Naive B cell (primary cell): Measurements from ENCODE around the gene ATXN7L2. TPM values are rescaled to one million over a fixed set of nuclear protein-coding genes. Genes with fewer than 3 reads are reported as not detected.

ENCODE experiments used
- ATAC-seq, 2 donors: fragments of 150-1000 bp; cut with Tn5 transposase; 2 replicates each; pipeline ENCODE4 v1.10.0; 2021; ENCODE audit warnings: low read depth in 2 of 2, mild to moderate bottlenecking in 2 of 2, moderate library complexity in 2 of 2
- DNase-seq: peaks from one replicate; pipeline ENCODE4 v3.0.0; 2022
- H3K27ac Mint-ChIP-seq, 6 donors: one replicate each; pipeline ENCODE4 v1.8.0; 2020 to 2022; ENCODE audit warnings: mild to moderate bottlenecking in 6 of 6, mixed read lengths in 6 of 6, moderate library complexity in 5 of 6, inconsistent platforms in 2 of 6
- H3K27me3 Mint-ChIP-seq, 3 donors: one replicate each; pipeline ENCODE4 v1.8.0; 2021 to 2022; ENCODE audit warnings: mixed read lengths in 3 of 3, mild to moderate bottlenecking in 1 of 3
- H3K36me3 Mint-ChIP-seq, 2 donors: one replicate each; pipeline ENCODE4 v1.8.0; 2020 to 2022; ENCODE audit warnings: mixed read lengths in 2 of 2, inconsistent platforms in 1 of 2, mild to moderate bottlenecking in 1 of 2
- H3K4me1 Mint-ChIP-seq, 3 donors: one replicate each; pipeline ENCODE4 v1.8.0; 2020 to 2022; ENCODE audit warnings: mixed read lengths in 3 of 3, inconsistent platforms in 1 of 3, mild to moderate bottlenecking in 1 of 3, moderate library complexity in 1 of 3
- H3K4me3 Mint-ChIP-seq, 8 donors: one replicate each; pipeline ENCODE4 v1.8.0; 2020 to 2022; ENCODE audit warnings: mild to moderate bottlenecking in 8 of 8, mixed read lengths in 8 of 8, moderate library complexity in 8 of 8, inconsistent platforms in 2 of 8
- H3K9me3 Mint-ChIP-seq, 7 donors: one replicate each; pipeline ENCODE4 v1.8.0; 2020 to 2022; ENCODE audit warnings: mixed read lengths in 7 of 7, mild to moderate bottlenecking in 5 of 7, inconsistent platforms in 2 of 7, moderate library complexity in 1 of 7
- polyA plus RNA-seq, 6 donors: library from polyadenylated mRNA; unstranded; fragments of 300-500 nt; fragmentation: Illumina TruSeq; gene quantifications; one replicate each; pipeline ENCODE4 v1.2.3, GENCODE V29; 2021; ENCODE audit warnings: low read depth in 6 of 6

Gene ATXN7L2
- polyA plus RNA-seq, 6 donors from 2014 or later: 3.0 to 9.2 (median 5.2) TPM

- ATAC-seq (no peak), DNase-seq (no peak)
- Mint-ChIP-seq H3K4me1 (peaks cover 28 to 31% (median 30%) of the 10 kb centered on the region in 3 donors), H3K27ac (no peak overlapping the region), H3K36me3 (no peaks in the 10 kb centered on the region), H3K9me3 (no peaks in the 10 kb centered on the region), H3K27me3 (peaks cover 35 to 47% (median 46%) of the 10 kb centered on the region in 3 donors), H3K4me3 (peak overlapping the region in 1 of 8 donors; percentile 59)
Measured at GRCh38 chr1:109481646-109482045, 2.1 kb upstream of the ATXN7L2 start.

- Mint-ChIP-seq H3K4me3 (peak overlapping the region in 7 of 8 donors; percentile 1 to 96 (median 91)), H3K4me1 (peaks cover 28 to 33% (median 30%) of the 10 kb centered on the region in 3 donors), H3K27ac (peak overlapping the region in 1 of 6 donors; percentile 15), H3K27me3 (peaks cover 32 to 41% (median 40%) of the 10 kb centered on the region in 3 donors), H3K36me3 (no peaks in the 10 kb centered on the region), H3K9me3 (no peaks in the 10 kb centered on the region)
- ATAC-seq (no peak), DNase-seq (no peak)
Measured at GRCh38 chr1:109482242-109482641, 1.5 kb upstream of the ATXN7L2 start.

GRCh38 chr1:109482791-109483671 lies 674 bp upstream of the ATXN7L2 start:
- H3K27ac Mint-ChIP-seq: peak overlapping the region in 5 of 6 donors; percentile 9 to 90 (median 78)
- DNase-seq (no peak), ATAC-seq (peak; percentile 47 to 51)
- H3K36me3 Mint-ChIP-seq: no peaks in the 10 kb centered on the region
- peaks cover 28 to 33% (median 32%) of the 10 kb centered on the region in 3 donors for H3K27me3 Mint-ChIP-seq
- peak overlapping the region; percentile 83 to 97 (median 96) for H3K4me3 Mint-ChIP-seq
- no peaks in the 10 kb centered on the region for H3K9me3 Mint-ChIP-seq
- peaks cover 28 to 33% (median 30%) of the 10 kb centered on the region in 3 donors for H3K4me1 Mint-ChIP-seq

- Mint-ChIP-seq H3K27ac (peak overlapping the region in 5 of 6 donors; percentile 75 to 99 (median 90)), H3K4me1 (peaks cover 28 to 33% (median 30%) of the 10 kb centered on the region in 3 donors), H3K4me3 (peak overlapping the region; percentile 83 to 97 (median 96)), H3K36me3 (no peaks in the 10 kb centered on the region), H3K27me3 (peaks cover 16 to 18% (median 17%) of the 10 kb centered on the region in 3 donors), H3K9me3 (no peaks in the 10 kb centered on the region)
- ATAC-seq (no peak), DNase-seq (no peak)
Measured at GRCh38 chr1:109484519-109484975, 842 bp downstream of the ATXN7L2 start.

GRCh38 chr1:109485001-109485400 lies 1.3 kb downstream of the ATXN7L2 start:
- H3K4me3 Mint-ChIP-seq: peak overlapping the region; percentile 83 to 97 (median 96)
- DNase-seq: no peak
- H3K36me3 Mint-ChIP-seq: no peaks in the 10 kb centered on the region
- no peaks in the 10 kb centered on the region for H3K9me3 Mint-ChIP-seq
- peaks cover 12 to 14% (median 12%) of the 10 kb centered on the region in 3 donors for H3K27me3 Mint-ChIP-seq
- no peak for ATAC-seq
- H3K27ac Mint-ChIP-seq: peak overlapping the region in 4 of 6 donors; percentile 75 to 95 (median 87)
- H3K4me1 Mint-ChIP-seq: peaks cover 28 to 33% (median 30%) of the 10 kb centered on the region in 3 donors

GRCh38 chr1:109487261-109487660 lies 3.6 kb downstream of the ATXN7L2 start:
- Mint-ChIP-seq H3K36me3 (no peaks in the 10 kb centered on the region), H3K4me1 (peaks cover 34 to 41% (median 36%) of the 10 kb centered on the region in 3 donors), H3K9me3 (no peaks in the 10 kb centered on the region), H3K27ac (no peak overlapping the region), H3K27me3 (no peaks in the 10 kb centered on the region), H3K4me3 (peak overlapping the region in 1 of 8 donors; percentile 69)
- no peak for DNase-seq
- no peak for ATAC-seq

GRCh38 chr1:109488201-109488600 lies 4.5 kb downstream of the ATXN7L2 start:
- Mint-ChIP-seq H3K36me3 (no peaks in the 10 kb centered on the region), H3K9me3 (no peaks in the 10 kb centered on the region), H3K4me1 (peaks cover 28 to 34% (median 30%) of the 10 kb centered on the region in 3 donors), H3K4me3 (no peak overlapping the region), H3K27me3 (no peaks in the 10 kb centered on the region), H3K27ac (peak overlapping the region in 1 of 6 donors; percentile 41)
- no peak for DNase-seq
- no peak for ATAC-seq

- Mint-ChIP-seq H3K4me3 (no peak overlapping the region), H3K9me3 (no peaks in the 10 kb centered on the region), H3K27me3 (no peaks in the 10 kb centered on the region), H3K36me3 (no peaks in the 10 kb centered on the region), H3K27ac (no peak overlapping the region), H3K4me1 (peaks cover 24 to 30% (median 26%) of the 10 kb centered on the region in 3 donors)
- ATAC-seq (no peak), DNase-seq (no peak)
Measured at GRCh38 chr1:109488696-109489095, 5.0 kb downstream of the ATXN7L2 start.

- Mint-ChIP-seq H3K4me3 (peak overlapping the region in 1 of 8 donors; percentile 86), H3K36me3 (no peaks in the 10 kb centered on the region), H3K27ac (peak overlapping the region in 2 of 6 donors; percentile 49 to 69), H3K27me3 (no peaks in the 10 kb centered on the region), H3K4me1 (peaks cover 23 to 31% (median 25%) of the 10 kb centered on the region in 3 donors), H3K9me3 (no peaks in the 10 kb centered on the region)
- ATAC-seq: peak; percentile 15 to 32
- peak; percentile 60 for DNase-seq
Measured at GRCh38 chr1:109490029-109490933, 6.6 kb downstream of the ATXN7L2 start.

GRCh38 chr1:109490934-109491302 lies 7.2 kb downstream of the ATXN7L2 start:
- no peak for DNase-seq
- Mint-ChIP-seq H3K4me1 (peaks cover 25 to 35% (median 28%) of the 10 kb centered on the region in 3 donors), H3K27ac (peak overlapping the region in 1 of 6 donors; percentile 49), H3K9me3 (no peaks in the 10 kb centered on the region), H3K4me3 (peak overlapping the region in 1 of 8 donors; percentile 86), H3K27me3 (no peaks in the 10 kb centered on the region), H3K36me3 (peaks cover 0 to under 1% of the 10 kb centered on the region in 2 donors)
- ATAC-seq: no peak

GRCh38 chr1:109491372-109491771 lies 7.7 kb downstream of the ATXN7L2 start:
- Mint-ChIP-seq H3K36me3 (peaks cover 4 to 5% of the 10 kb centered on the region in 2 donors), H3K4me1 (peaks cover 24 to 38% (median 32%) of the 10 kb centered on the region in 3 donors), H3K27me3 (no peaks in the 10 kb centered on the region), H3K4me3 (no peak overlapping the region), H3K9me3 (no peaks in the 10 kb centered on the region), H3K27ac (no peak overlapping the region)
- ATAC-seq (no peak), DNase-seq (no peak)

- H3K9me3 Mint-ChIP-seq: no peaks in the 10 kb centered on the region
- H3K27me3 Mint-ChIP-seq: no peaks in the 10 kb centered on the region
- no peak overlapping the region for H3K27ac Mint-ChIP-seq
- peak overlapping the region in 7 of 8 donors; percentile 12 to 98 (median 40) for H3K4me3 Mint-ChIP-seq
- peaks cover 5 to 7% of the 10 kb centered on the region in 2 donors for H3K36me3 Mint-ChIP-seq
- ATAC-seq (no peak), DNase-seq (no peak)
- H3K4me1 Mint-ChIP-seq: peaks cover 23 to 45% (median 38%) of the 10 kb centered on the region in 3 donors
Measured at GRCh38 chr1:109492779-109493178, 9.1 kb downstream of the ATXN7L2 start.

GRCh38 chr1:109493227-109493626 lies 9.5 kb downstream of the ATXN7L2 start:
- H3K27ac Mint-ChIP-seq: no peak overlapping the region
- peaks cover 5 to 7% of the 10 kb centered on the region in 2 donors for H3K36me3 Mint-ChIP-seq
- H3K4me3 Mint-ChIP-seq: peak overlapping the region in 7 of 8 donors; percentile 94 to 98 (median 98)
- ATAC-seq (no peak), DNase-seq (no peak)
- no peaks in the 10 kb centered on the region for H3K9me3 Mint-ChIP-seq
- peaks cover 23 to 45% (median 40%) of the 10 kb centered on the region in 3 donors for H3K4me1 Mint-ChIP-seq
- H3K27me3 Mint-ChIP-seq: no peaks in the 10 kb centered on the region
